HepG2 (cell line): ENCODE results near the gene PDGFA. TPM values are rescaled to one million over a fixed set of nuclear protein-coding genes. Genes with fewer than 3 reads are reported as not detected.

Source experiments
- BCLAF1 ChIP-seq: fragments of 450-650 bp; IDR thresholded peaks from 2 replicates; pipeline ENCODE4 v1.6.1; 2017; ENCODE audit warnings: mild to moderate bottlenecking
- GATAD1 ChIP-seq: IDR thresholded peaks from 2 replicates; pipeline ENCODE4 v1.6.1; 2016; ENCODE audit warnings: missing genetic modification reagents, missing compliant biosample characterization
- GRHL1 ChIP-seq: sonication (generic); formaldehyde crosslinking; conservative IDR thresholded peaks from 2 replicates; pipeline ENCODE4 v1.8.0; 2022; ENCODE audit warnings: missing genetic modification reagents
- HMG20A ChIP-seq: IDR thresholded peaks from 2 replicates; pipeline ENCODE4 v1.6.1; 2016; ENCODE audit warnings: borderline replicate concordance
- HOXA9 ChIP-seq: sonication (generic); formaldehyde crosslinking; IDR thresholded peaks from 2 replicates; pipeline ENCODE4 v1.8.1; 2022; ENCODE audit warnings: missing genetic modification reagents, mild to moderate bottlenecking, moderate library complexity, borderline replicate concordance
- MEIS1 ChIP-seq: sonication (generic); formaldehyde crosslinking; IDR thresholded peaks from 2 replicates; pipeline ENCODE4 v1.9.0; 2021; ENCODE audit warnings: mild to moderate bottlenecking, missing genetic modification reagents, moderate library complexity, borderline replicate concordance
- SAP130 ChIP-seq: IDR thresholded peaks from 2 replicates; pipeline ENCODE4 v1.6.1; 2016; ENCODE audit warnings: low read depth
- SMAD9 ChIP-seq: sonication (generic); formaldehyde crosslinking; IDR thresholded peaks from 2 replicates; pipeline ENCODE4 v1.5.1; 2020; ENCODE audit warnings: mild to moderate bottlenecking, missing genetic modification reagents
- SRSF9 ChIP-seq: fragments of 200-400 bp; formaldehyde crosslinking; IDR thresholded peaks from 2 replicates; pipeline ENCODE4 v1.6.1; 2018; ENCODE audit warnings: borderline replicate concordance, mild to moderate bottlenecking, low read depth, low read length; ENCODE audit not compliant: insufficient read depth, poor library complexity, severe bottlenecking
- THAP11 ChIP-seq: IDR thresholded peaks from 2 replicates; pipeline ENCODE4 v1.6.1; 2016; ENCODE audit warnings: missing biosample characterization, missing genetic modification reagents
- ZFP82 ChIP-seq: sonication (generic); formaldehyde crosslinking; IDR thresholded peaks from 2 replicates; pipeline ENCODE4 v1.5.1; 2020; ENCODE audit warnings: mild to moderate bottlenecking, missing genetic modification reagents, borderline replicate concordance
- ZFP90 ChIP-seq: sonication (generic); formaldehyde crosslinking; IDR thresholded peaks from 2 replicates; pipeline ENCODE4 v1.8.0; 2022; ENCODE audit warnings: missing genetic modification reagents, mild to moderate bottlenecking, inconsistent platforms, borderline replicate concordance
- ZFY ChIP-seq: sonication (generic); formaldehyde crosslinking; IDR thresholded peaks from 2 replicates; pipeline ENCODE4 v1.4.0; 2020; ENCODE audit warnings: missing genetic modification reagents
- ZNF24 ChIP-seq: fragments of 450-650 bp; IDR thresholded peaks from 2 replicates; pipeline ENCODE4 v1.6.1; 2017; ENCODE audit warnings: antibody characterized with exemption, mild to moderate bottlenecking
- ZNF260 ChIP-seq: sonication (generic); formaldehyde crosslinking; IDR thresholded peaks from 2 replicates; pipeline ENCODE4 v1.4.0; 2020; ENCODE audit warnings: missing genetic modification reagents, low read depth, mild to moderate bottlenecking, borderline replicate concordance
- ZNF281 ChIP-seq: sonication (generic); formaldehyde crosslinking; IDR thresholded peaks from 2 replicates; pipeline ENCODE4 v1.4.0; 2020; ENCODE audit warnings: missing genetic modification reagents, borderline replicate concordance
- ZNF335 ChIP-seq: sonication (generic); formaldehyde crosslinking; IDR thresholded peaks from 2 replicates; pipeline ENCODE4 v1.4.0; 2020; ENCODE audit warnings: missing genetic modification reagents
- ZNF460 ChIP-seq: sonication (generic); formaldehyde crosslinking; IDR thresholded peaks from 2 replicates; pipeline ENCODE4 v1.5.1; 2020; ENCODE audit warnings: missing genetic modification reagents, mild to moderate bottlenecking, borderline replicate concordance
- polyA plus RNA-seq, 8 experiments: library from polyadenylated mRNA; depleted of rRNA in 3 of 8; stranded (reverse) in 7 of 8; unstranded in 1 of 8; fragments of >200 nt; fragmentation: Illumina TruSeq in 4 of 8; extraction: Trizol in 4 of 8; gene quantifications; 2 replicates each; pipeline versions ENCODE4 v1.2.1 to v1.2.3, GENCODE V29; 2011 to 2016; ENCODE audit warnings: low read depth in 4 of 8, missing spikeins in 1 of 8, mixed read lengths in 1 of 8; ENCODE audit not compliant: insufficient read depth in 1 of 8
- total RNA-seq, 5 experiments: library from RNA; depleted of rRNA; stranded (reverse); fragments of >200 nt; fragmentation: Illumina TruSeq; extraction: Trizol; gene quantifications; 2 replicates each; pipeline ENCODE4 v1.2.3, GENCODE V29; 2016; ENCODE audit warnings: low read depth in 1 of 5
- TF ChIP-seq, protein P1 (sequence below): sonication (generic); formaldehyde crosslinking; IDR thresholded peaks from 2 replicates; pipeline ENCODE4 v1.5.0; 2020; ENCODE audit warnings: missing genetic modification reagents
- TF ChIP-seq, protein P2 (sequence below): fragments of 450-650 bp; IDR thresholded peaks from 2 replicates; pipeline ENCODE4 v1.6.1; 2017

Gene PDGFA
- total and polyA plus RNA-seq, 2 of the 13 experiments (the other 11 are each of a cell fraction or from before 2014, with no cell fraction given), result 1.5 to 3.4 TPM

DNA sequence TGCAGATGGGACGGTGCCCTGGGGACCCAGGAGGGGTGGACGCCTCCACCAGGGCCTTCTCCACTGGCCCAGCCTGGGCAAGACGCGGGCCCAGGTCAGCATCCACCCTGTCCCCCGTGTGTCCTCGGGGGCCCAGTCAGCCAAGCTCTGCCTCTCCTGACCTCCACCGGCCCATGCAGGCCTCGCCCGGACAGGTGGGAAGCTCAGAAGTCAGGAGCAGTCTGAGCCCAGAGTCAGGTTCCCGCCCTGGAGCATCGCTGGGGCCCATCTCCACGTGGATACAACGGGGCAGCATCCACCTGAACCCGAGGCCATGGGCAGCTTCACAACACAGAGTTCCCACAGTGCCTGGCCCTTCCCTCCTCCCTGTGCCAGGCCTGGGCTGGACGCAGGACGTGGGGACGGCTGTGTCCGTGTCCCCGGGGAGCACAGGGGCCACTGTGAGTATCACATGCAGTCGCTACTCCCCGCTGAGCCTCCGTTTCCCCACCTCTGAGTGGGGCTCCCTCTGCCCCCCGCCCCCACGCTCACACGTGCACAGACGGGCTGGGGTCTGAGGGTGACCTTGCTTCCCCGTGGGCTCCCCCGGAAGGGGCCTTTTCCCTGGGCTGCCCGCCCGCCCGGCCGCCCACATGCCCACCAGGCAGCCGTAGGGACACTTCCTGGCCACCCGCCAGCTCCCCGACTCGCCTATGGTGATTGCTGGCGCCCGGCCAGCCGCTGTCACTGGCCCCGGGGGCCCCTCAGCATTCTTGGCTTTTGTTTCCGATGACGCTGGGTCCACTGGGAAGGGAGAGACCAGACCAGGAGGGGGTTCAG lies 64.3 kb downstream of the PDGFA start (continued):
- TF ChIP-seq, protein P1, sequence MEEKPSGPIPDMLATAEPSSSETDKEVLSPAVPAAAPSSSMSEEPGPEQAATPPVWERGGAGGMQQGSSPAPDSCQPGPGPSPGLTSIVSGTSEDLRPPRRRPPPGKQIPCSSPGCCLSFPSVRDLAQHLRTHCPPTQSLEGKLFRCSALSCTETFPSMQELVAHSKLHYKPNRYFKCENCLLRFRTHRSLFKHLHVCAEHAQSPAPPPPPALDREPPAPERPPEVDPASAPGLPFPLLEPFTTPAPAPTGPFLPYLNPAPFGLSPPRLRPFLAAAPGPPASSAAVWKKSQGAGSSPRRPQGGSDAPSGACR, result 0 out of 2 replicates have a peak, but pooled peaks have one; percentile 64
- TF ChIP-seq ZNF260 (CRISPR knock-in tag) (no peak), ZFP82 (no peak), GATAD1 (CRISPR knock-in tag) (no peak), SMAD9 (no peak), ZFP90 (CRISPR knock-in tag) (no peak), ZNF460 (CRISPR knock-in tag) (no peak), ZFY (CRISPR knock-in tag) (no peak), HMG20A (CRISPR knock-in tag) (no peak), GRHL1 (CRISPR knock-in tag) (no peak), MEIS1 (no peak), ZNF335 (CRISPR knock-in tag) (peak; percentile 80; the same call in 1 of the 2 replicates), ZNF24 (no peak), THAP11 (no peak), SAP130 (CRISPR knock-in tag) (peak; percentile 36), ZNF281 (no peak), SRSF9 (no peak), BCLAF1 (no peak), HOXA9 (no peak)
- TF ChIP-seq, protein P2, sequence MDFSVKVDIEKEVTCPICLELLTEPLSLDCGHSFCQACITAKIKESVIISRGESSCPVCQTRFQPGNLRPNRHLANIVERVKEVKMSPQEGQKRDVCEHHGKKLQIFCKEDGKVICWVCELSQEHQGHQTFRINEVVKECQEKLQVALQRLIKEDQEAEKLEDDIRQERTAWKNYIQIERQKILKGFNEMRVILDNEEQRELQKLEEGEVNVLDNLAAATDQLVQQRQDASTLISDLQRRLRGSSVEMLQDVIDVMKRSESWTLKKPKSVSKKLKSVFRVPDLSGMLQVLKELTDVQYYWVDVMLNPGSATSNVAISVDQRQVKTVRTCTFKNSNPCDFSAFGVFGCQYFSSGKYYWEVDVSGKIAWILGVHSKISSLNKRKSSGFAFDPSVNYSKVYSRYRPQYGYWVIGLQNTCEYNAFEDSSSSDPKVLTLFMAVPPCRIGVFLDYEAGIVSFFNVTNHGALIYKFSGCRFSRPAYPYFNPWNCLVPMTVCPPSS, result no peak
